IMR-90 (cell line): ENCODE data around the gene PRR33. TPM values are rescaled to one million over a fixed set of nuclear protein-coding genes. Genes with fewer than 3 reads are reported as not detected.

ENCODE experiments used
- ATAC-seq: fragments of 200-7000 bp; cut with Tn5 transposase; 2 replicates; pipeline ENCODE4 v1.9.1; 2020; ENCODE audit warnings: low read depth, mild to moderate bottlenecking, moderate library complexity
- BruUV-seq: library from RNA; stranded (reverse); fragments of 400-500 nt; replicated peaks from 2 replicates; lab custom pipeline; 2021; lab: Mats Ljungman, UMichigan
- CTCF ChIA-PET: fragments of 300-600 bp; formaldehyde crosslinking; extraction: SDS; loops from one replicate; lab custom pipeline; 2021; ENCODE audit warnings: antibody characterized with exemption; lab: Yijun Ruan, JAX
- POLR2A ChIA-PET: fragments of 300-600 bp; sonication (Branson Sonifier 250); formaldehyde crosslinking; loops from one replicate; lab custom pipeline; 2022; ENCODE audit warnings: antibody characterized with exemption; ENCODE audit not compliant: unreplicated experiment; lab: Charles Lee
- DNase-seq: peaks from one replicate; pipeline ENCODE4 v3.0.0; 2013
- H2AFZ ChIP-seq: replicated peaks from 2 replicates; pipeline ENCODE3; 2013; ENCODE audit warnings: low read length, mild to moderate bottlenecking; ENCODE audit not compliant: poor library complexity
- H2AK5ac ChIP-seq: 2 replicates; pipeline ENCODE4 v1.6.1; 2013; ENCODE audit warnings: low read depth, low read length, inconsistent platforms
- H2AK9ac ChIP-seq: replicated peaks from 2 replicates; pipeline ENCODE3; 2013; ENCODE audit warnings: mild to moderate bottlenecking, low read depth, low read length, moderate library complexity; ENCODE audit not compliant: poor library complexity
- H2BK120ac ChIP-seq: 2 replicates; pipeline ENCODE4 v1.6.1; 2013; ENCODE audit warnings: low read depth, low read length, inconsistent platforms
- H2BK15ac ChIP-seq: 3 replicates; pipeline ENCODE4 v1.6.1; 2013; ENCODE audit warnings: low read depth, low read length, inconsistent platforms
- H2BK20ac ChIP-seq: 2 replicates; pipeline ENCODE4 v1.6.1; 2013; ENCODE audit warnings: low read depth, mild to moderate bottlenecking, inconsistent platforms, low read length, moderate library complexity
- H2BK5ac ChIP-seq: 2 replicates; pipeline ENCODE4 v1.6.1; 2013; ENCODE audit warnings: mild to moderate bottlenecking, low read depth, low read length, inconsistent platforms; ENCODE audit not compliant: poor library complexity, severe bottlenecking
- H3K14ac ChIP-seq: replicated peaks from 2 replicates; pipeline ENCODE4 v1.6.1; 2013; ENCODE audit warnings: low read depth, low read length, inconsistent platforms
- H3K18ac ChIP-seq: 2 replicates; pipeline ENCODE4 v1.6.1; 2013; ENCODE audit warnings: low read depth, low read length, control low read depth
- H3K23ac ChIP-seq: 2 replicates; pipeline ENCODE4 v1.6.1; 2013; ENCODE audit warnings: low read depth, low read length, inconsistent platforms
- H3K27ac ChIP-seq: 2 replicates; pipeline ENCODE4 v1.5.1; 2013; ENCODE audit warnings: mild to moderate bottlenecking, control low read depth, low read length; ENCODE audit not compliant: insufficient read depth
- H3K27me3 ChIP-seq: 2 replicates; pipeline ENCODE4 v1.6.1; 2013; ENCODE audit warnings: low read length; ENCODE audit not compliant: control insufficient read depth, insufficient read depth
- H3K36me3 ChIP-seq: 2 replicates; pipeline ENCODE4 v1.6.1; 2013; ENCODE audit warnings: low read length, mixed read lengths; ENCODE audit not compliant: control insufficient read depth, insufficient read depth
- H3K4ac ChIP-seq: 2 replicates; pipeline ENCODE4 v1.6.1; 2013; ENCODE audit warnings: low read depth, low read length, inconsistent platforms
- H3K4me1 ChIP-seq: 2 replicates; pipeline ENCODE4 v1.6.1; 2013; ENCODE audit warnings: low read length, mixed read lengths; ENCODE audit not compliant: control insufficient read depth, insufficient read depth
- H3K4me2 ChIP-seq: 2 replicates; pipeline ENCODE4 v1.6.1; 2013; ENCODE audit warnings: low read depth, mild to moderate bottlenecking, control low read depth, low read length, moderate library complexity
- H3K4me3 ChIP-seq: 2 replicates; pipeline ENCODE4 v1.5.1; 2013; ENCODE audit warnings: low read depth, mild to moderate bottlenecking, control low read depth, low read length, moderate library complexity; ENCODE audit not compliant: insufficient read depth
- H3K56ac ChIP-seq: 2 replicates; pipeline ENCODE4 v1.6.1; 2013; ENCODE audit warnings: low read length, inconsistent platforms; ENCODE audit not compliant: insufficient read depth; ENCODE audit errors: extremely low read depth
- H3K79me1 ChIP-seq, 2 experiments: 2 replicates each; pipeline ENCODE4 v1.6.1; 2013; ENCODE audit warnings: low read length in 2 of 2, inconsistent platforms in 1 of 2, low read depth in 1 of 2
- H3K9ac ChIP-seq: 2 replicates; pipeline ENCODE4 v1.6.1; 2013; ENCODE audit warnings: low read depth, low read length, control low read depth
- H3K9me1 ChIP-seq: 2 replicates; pipeline ENCODE4 v1.6.1; 2013; ENCODE audit warnings: low read length, inconsistent platforms; ENCODE audit not compliant: insufficient read depth
- H3K9me3 ChIP-seq: 2 replicates; pipeline ENCODE4 v1.6.1; 2013; ENCODE audit warnings: low read length; ENCODE audit not compliant: control insufficient read depth, insufficient read depth
- H4K20me1 ChIP-seq: 2 replicates; pipeline ENCODE4 v1.6.1; 2013; ENCODE audit warnings: low read length, inconsistent platforms; ENCODE audit not compliant: insufficient read depth
- H4K5ac ChIP-seq: 2 replicates; pipeline ENCODE4 v1.6.1; 2013; ENCODE audit warnings: mild to moderate bottlenecking, low read depth, low read length, control low read depth
- H4K8ac ChIP-seq, 2 experiments: 2 replicates each; pipeline ENCODE4 v1.6.1; 2013; ENCODE audit warnings: low read depth in 2 of 2, low read length in 2 of 2, control low read depth in 1 of 2, inconsistent platforms in 1 of 2
- H4K91ac ChIP-seq: 2 replicates; pipeline ENCODE4 v1.6.1; 2013; ENCODE audit warnings: low read depth, low read length, inconsistent platforms; ENCODE audit not compliant: insufficient read depth
- CEBPB ChIP-seq: IDR thresholded peaks from 2 replicates; pipeline ENCODE4 v1.6.1; 2012; ENCODE audit warnings: low read depth, low read length, improper control_type of control experiment
- CHD1 ChIP-seq: IDR thresholded peaks from 2 replicates; pipeline ENCODE4 v1.6.1; 2012; ENCODE audit warnings: low read depth, low read length, improper control_type of control experiment
- CTCF ChIP-seq: conservative IDR thresholded peaks from 2 replicates; pipeline ENCODE4 v1.5.1; 2012; ENCODE audit warnings: mild to moderate bottlenecking, low read depth, low read length, improper control_type of control experiment
- MAZ ChIP-seq: IDR thresholded peaks from 2 replicates; pipeline ENCODE4 v1.6.1; 2012; ENCODE audit warnings: low read depth, mild to moderate bottlenecking, low read length, improper control_type of control experiment, moderate library complexity, borderline replicate concordance
- MXI1 ChIP-seq: IDR thresholded peaks from 2 replicates; pipeline ENCODE4 v1.6.1; 2012; ENCODE audit warnings: low read depth, mild to moderate bottlenecking, low read length, moderate library complexity, borderline replicate concordance
- NFE2L2 ChIP-seq: fragments of 150-350 bp; IDR thresholded peaks from 2 replicates; pipeline ENCODE4 v1.6.1; 2016; ENCODE audit warnings: low read depth, mild to moderate bottlenecking, low read length
- POLR2A ChIP-seq: IDR thresholded peaks from 2 replicates; pipeline ENCODE4 v1.6.1; 2012; ENCODE audit warnings: mild to moderate bottlenecking, low read depth, low read length
- RCOR1 ChIP-seq: IDR thresholded peaks from 2 replicates; pipeline ENCODE4 v1.6.1; 2012; ENCODE audit warnings: mild to moderate bottlenecking, low read length, improper control_type of control experiment; ENCODE audit not compliant: insufficient replicate concordance
- SMC3 ChIP-seq: fragments of 150-350 bp; IDR thresholded peaks from 2 replicates; pipeline ENCODE4 v1.6.1; 2016; ENCODE audit warnings: low read depth, mild to moderate bottlenecking, antibody characterized with exemption, low read length, moderate library complexity
- WGBS, 2 experiments: methylation state at CpG; one replicate each; pipeline versions ENCODE4 v1.1.5 to v1.1.7; 2013; ENCODE audit warnings: missing lambda C conversion rate in 2 of 2; ENCODE audit not compliant: insufficient read length in 1 of 2; ENCODE audit errors: extremely low coverage in 2 of 2; 5-methylcytosine and 5-hydroxymethylcytosine counted together
- dilution Hi-C: fragments of 300-500 bp; cut with HindIII; formaldehyde crosslinking; loops from one replicate; pipeline ENCODE4 v1.14.3; 2018; ENCODE audit warnings: low sequenced_read_pairs; ENCODE audit not compliant: unreplicated experiment
- in situ Hi-C: fragments of 300-500 bp; cut with MboI; formaldehyde crosslinking; loops from 3 replicates; pipeline ENCODE4 v1.14.3; 2019; ENCODE audit warnings: low sequenced_read_pairs, inconsistent platforms, mixed read lengths
- intact Hi-C: fragments of 100-400 bp; cut with micrococcal nuclease; formaldehyde crosslinking; loops from 2 replicates; pipeline ENCODE4 v1.10.0; 2022
- polyA plus RNA-seq, 3 experiments: library from polyadenylated mRNA; depleted of rRNA; stranded (reverse); fragments of >200 nt; gene quantifications; 2 replicates each; pipeline ENCODE4 v1.2.3, GENCODE V29; 2012; ENCODE audit warnings: low replicate concordance in 1 of 3
- total RNA-seq: library from RNA; depleted of rRNA; stranded (reverse); fragments of >200 nt; gene quantifications from 2 replicates; pipeline ENCODE4 v1.2.3, GENCODE V29; 2012
- TF ChIP-seq, protein P1 (sequence below): fragments of 150-350 bp; IDR thresholded peaks from 2 replicates; pipeline ENCODE4 v1.6.1; 2016; ENCODE audit warnings: low read depth, mild to moderate bottlenecking, low read length, moderate library complexity, borderline replicate concordance

PRR33 gene
- total and polyA plus RNA-seq, 2 of the 4 experiments (the other 2 are of a cell fraction), result not detected

DNA sequence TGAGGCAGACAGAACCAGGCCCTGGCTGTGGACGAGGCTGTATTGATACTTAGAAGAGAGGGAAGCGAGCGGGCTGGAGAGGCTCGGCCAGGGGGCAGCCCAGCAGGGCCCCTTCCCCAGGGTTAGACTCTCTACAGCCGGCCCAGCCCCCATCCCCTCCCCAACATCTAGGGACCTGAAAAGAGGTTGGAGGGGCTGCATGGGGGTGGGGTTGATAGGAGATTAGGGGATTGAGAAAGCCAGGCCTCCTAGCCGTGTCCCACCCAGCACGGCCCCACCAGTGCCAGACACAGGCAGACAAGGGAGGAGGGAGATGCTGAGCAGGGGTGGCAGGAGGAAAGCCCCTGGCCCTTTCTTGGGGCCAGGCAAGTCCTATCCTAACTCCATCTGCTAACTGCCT is 33.1 kb downstream of the PRR33 start:
- no peak overlapping the region for H3K4ac ChIP-seq
- peaks cover 4% of the 10 kb centered on the region for H3K9me1 ChIP-seq
- no peak overlapping the region for H3K27ac ChIP-seq
- H3K56ac ChIP-seq, result no peak overlapping the region
- ATAC-seq (no peak), DNase-seq (no peak)
- in situ Hi-C loops, result no loop called here
- H2AK9ac ChIP-seq, result no peak overlapping the region
- CTCF ChIA-PET, result no interaction called here
- no peaks in the 10 kb centered on the region for H3K36me3 ChIP-seq
- no peak overlapping the region for H3K4me2 ChIP-seq
- no peak overlapping the region for H2BK120ac ChIP-seq
- dilution Hi-C loops, result no loop called here
- no peak overlapping the region for H4K91ac ChIP-seq
- no peak overlapping the region for H2BK20ac ChIP-seq
- no peak overlapping the region for H2AFZ ChIP-seq
- no peak overlapping the region for H3K23ac ChIP-seq
- H3K18ac ChIP-seq, result no peak overlapping the region
- H4K8ac ChIP-seq, result no peak overlapping the region
- no peaks in the 10 kb centered on the region for H4K20me1 ChIP-seq
- H3K27me3 ChIP-seq, result peaks cover 29% of the 10 kb centered on the region
- POLR2A ChIA-PET, result no interaction called here
- no peak overlapping the region for H3K4me3 ChIP-seq
- no peaks in the 10 kb centered on the region for H3K9me3 ChIP-seq
- H3K9ac ChIP-seq, result no peak overlapping the region
- H3K14ac ChIP-seq, result no peak overlapping the region
- no peak overlapping the region for H4K5ac ChIP-seq
- H2AK5ac ChIP-seq, result no peak overlapping the region
- no peaks in the 10 kb centered on the region for H3K79me1 ChIP-seq
- H2BK15ac ChIP-seq, result no peak overlapping the region
- H3K4me1 ChIP-seq, result peaks cover 3% of the 10 kb centered on the region; the same call in 1 of the 2 replicates
- no peak for TF ChIP-seq RCOR1
- no peak for TF ChIP-seq NFE2L2
- TF ChIP-seq, protein P1, sequence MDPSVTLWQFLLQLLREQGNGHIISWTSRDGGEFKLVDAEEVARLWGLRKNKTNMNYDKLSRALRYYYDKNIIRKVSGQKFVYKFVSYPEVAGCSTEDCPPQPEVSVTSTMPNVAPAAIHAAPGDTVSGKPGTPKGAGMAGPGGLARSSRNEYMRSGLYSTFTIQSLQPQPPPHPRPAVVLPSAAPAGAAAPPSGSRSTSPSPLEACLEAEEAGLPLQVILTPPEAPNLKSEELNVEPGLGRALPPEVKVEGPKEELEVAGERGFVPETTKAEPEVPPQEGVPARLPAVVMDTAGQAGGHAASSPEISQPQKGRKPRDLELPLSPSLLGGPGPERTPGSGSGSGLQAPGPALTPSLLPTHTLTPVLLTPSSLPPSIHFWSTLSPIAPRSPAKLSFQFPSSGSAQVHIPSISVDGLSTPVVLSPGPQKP, result no peak
- no peak for TF ChIP-seq POLR2A
- TF ChIP-seq CEBPB, result no peak
- no peak for TF ChIP-seq SMC3
- TF ChIP-seq CTCF, result no peak
- no peak for TF ChIP-seq CHD1
- TF ChIP-seq MXI1, result no peak
- no peak for TF ChIP-seq MAZ
- BruUV-seq, result no TSS peak
- no CpG with 5 or more reads among the region's 7 CpGs for WGBS, 2 experiments
- intact Hi-C loops, result no loop called here
- no peak overlapping the region for H2BK5ac ChIP-seq
